Erythroblast (primary cell): ENCODE data around the gene USP5.

Experiments
- DNase-seq, 2 experiments: peaks; one replicate each; lab custom pipeline; 2025; lab: John Stamatoyannopoulos, UW
- GATA1 ChIP-seq: IDR thresholded peaks from 2 replicates; pipeline ENCODE4 v1.6.1; 2011; ENCODE audit warnings: low read depth, mild to moderate bottlenecking, control low read depth, low read length, moderate library complexity
- POLR2A ChIP-seq: IDR thresholded peaks from 2 replicates; pipeline ENCODE4 v1.6.1; 2011; ENCODE audit warnings: mild to moderate bottlenecking, low read length

The USP5 gene

GRCh38 chr12:6829536-6830220, 22.3 kb upstream of the USP5 start:
- DNase-seq = no peak
- TF ChIP-seq POLR2A (no peak), GATA1 (no peak)

GRCh38 chr12:6830286-6830890, 21.6 kb upstream of the USP5 start:
- no peak for TF ChIP-seq GATA1
- no peak for TF ChIP-seq POLR2A
- DNase-seq = no peak

- no peak for DNase-seq
- TF ChIP-seq POLR2A (no peak), GATA1 (no peak)
Measured at GRCh38 chr12:6830999-6831398, 21.0 kb upstream of the USP5 start.

- TF ChIP-seq GATA1 = no peak
- DNase-seq = no peak
Measured at GRCh38 chr12:6831450-6831995, 20.4 kb upstream of the USP5 start.

GRCh38 chr12:6832125-6832524, 19.8 kb upstream of the USP5 start:
- no peak for TF ChIP-seq GATA1
- TF ChIP-seq POLR2A = no peak
- DNase-seq = no peak

- no peak for DNase-seq
- TF ChIP-seq GATA1 (no peak), POLR2A (no peak)
Measured at GRCh38 chr12:6833189-6833890, 18.6 kb upstream of the USP5 start.

- no peak for TF ChIP-seq POLR2A
- TF ChIP-seq GATA1 = no peak
Measured at GRCh38 chr12:6834254-6834653, 17.7 kb upstream of the USP5 start.

GRCh38 chr12:6834873-6835272, 17.1 kb upstream of the USP5 start:
- TF ChIP-seq POLR2A = no peak
- TF ChIP-seq GATA1 = no peak
- no peak for DNase-seq

More at GRCh38 chr12:6834254-6834653, 17.7 kb upstream of the USP5 start:
- no peak for DNase-seq

GRCh38 chr12:6836851-6837250, 15.1 kb upstream of the USP5 start:
- no peak for TF ChIP-seq POLR2A
- no peak for TF ChIP-seq GATA1
- DNase-seq = no peak

GRCh38 chr12:6837370-6838060, 14.4 kb upstream of the USP5 start:
- TF ChIP-seq POLR2A = no peak
- TF ChIP-seq GATA1 = no peak
- DNase-seq = no peak

- no peak for DNase-seq
- TF ChIP-seq GATA1 = no peak
- no peak for TF ChIP-seq POLR2A
Measured at GRCh38 chr12:6838854-6839253, 13.1 kb upstream of the USP5 start.

GRCh38 chr12:6839482-6840201, 12.3 kb upstream of the USP5 start:
- TF ChIP-seq POLR2A = no peak
- no peak for TF ChIP-seq GATA1
- no peak for DNase-seq

- peak in 1 of 2 experiments; percentile 40 for DNase-seq
- TF ChIP-seq GATA1 = no peak
- TF ChIP-seq POLR2A = no peak
Measured at GRCh38 chr12:6840330-6840729, 11.6 kb upstream of the USP5 start.
